Measurements from ENCODE around the gene TRPV6.

DNA sequence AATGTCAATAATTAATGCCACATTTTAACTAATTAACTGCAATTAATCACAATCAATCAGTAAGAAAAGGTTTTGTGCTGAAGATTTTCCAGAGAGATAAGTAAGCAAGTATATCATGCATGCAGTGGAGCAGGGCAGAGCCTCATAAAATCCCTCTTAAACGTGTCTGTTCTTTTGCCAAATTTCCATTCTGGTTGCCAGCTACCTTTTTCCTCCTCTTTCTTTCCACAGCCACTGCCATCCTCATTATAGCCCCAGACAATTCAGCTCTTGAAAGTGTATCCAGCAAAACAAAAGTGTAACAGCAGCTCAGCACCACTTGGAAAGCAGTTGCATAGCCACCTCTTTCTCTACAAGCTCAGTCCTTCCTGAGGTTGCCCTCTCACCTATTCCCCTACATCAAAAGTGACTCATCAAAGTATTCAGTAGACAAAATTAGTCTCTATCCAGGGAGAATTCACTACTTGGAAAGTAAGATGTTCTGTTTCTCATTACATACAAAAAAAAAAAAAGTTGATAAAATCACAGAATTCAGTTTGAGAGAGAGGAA is 57.5 kb downstream of the TRPV6 start:
- TF ChIP-seq EZH2 (IDR thresholded peaks at IDR 0.05; ENCODE audit: insufficient read depth, poor library complexity, severe bottlenecking) (no peak), EZH2phosphoT487 (IDR thresholded peaks at IDR 0.05; ENCODE audit: insufficient read depth, low read depth) (no peak)

Data from GM23248 (cell line).